ACHN (cell line): ENCODE measurements around the gene LRTM2.

Experiments
- DNase-seq: peaks from one replicate; pipeline ENCODE4 v3.0.0-alpha.2; 2015
- in situ Hi-C: cut with HindIII; loops from 2 replicates; pipeline ENCODE4 v1.10.0; 2017; ENCODE audit warnings: low sequenced_read_pairs, low pct_ligation_motif_present, low pct_unique_long_range_greater_than_20kb

Gene LRTM2

DNA sequence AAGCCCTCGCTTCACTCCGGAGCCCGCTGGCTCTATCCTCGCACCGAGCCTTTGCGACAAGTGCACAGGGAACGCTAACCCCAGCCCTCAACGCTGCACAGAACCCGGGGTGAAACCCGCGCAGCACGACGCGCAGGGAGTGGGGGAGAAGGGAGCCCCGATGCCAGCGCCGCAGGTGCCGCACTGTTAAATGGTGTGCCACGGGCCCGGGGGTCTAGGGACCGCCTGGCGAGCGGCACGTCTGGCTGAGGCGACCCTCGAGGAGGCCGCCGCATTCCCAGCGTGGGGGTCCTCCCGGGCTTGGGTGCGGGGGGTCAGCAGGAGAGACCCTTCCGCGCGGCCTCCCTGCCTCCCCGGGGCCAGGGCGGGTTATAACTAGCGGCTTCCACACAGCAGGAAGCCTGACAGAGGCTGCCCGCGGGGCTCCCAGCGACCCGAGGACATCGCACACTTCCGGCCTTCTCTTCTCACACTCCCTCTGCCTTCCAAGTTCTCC is 23.8 kb upstream of the LRTM2 start:
- in situ Hi-C loops = loop anchor here (25.0 kb wide), 1 partner anchor 134 kb away; no protein-coding TSS in a partner anchor
- DNase-seq = no peak

DNA sequence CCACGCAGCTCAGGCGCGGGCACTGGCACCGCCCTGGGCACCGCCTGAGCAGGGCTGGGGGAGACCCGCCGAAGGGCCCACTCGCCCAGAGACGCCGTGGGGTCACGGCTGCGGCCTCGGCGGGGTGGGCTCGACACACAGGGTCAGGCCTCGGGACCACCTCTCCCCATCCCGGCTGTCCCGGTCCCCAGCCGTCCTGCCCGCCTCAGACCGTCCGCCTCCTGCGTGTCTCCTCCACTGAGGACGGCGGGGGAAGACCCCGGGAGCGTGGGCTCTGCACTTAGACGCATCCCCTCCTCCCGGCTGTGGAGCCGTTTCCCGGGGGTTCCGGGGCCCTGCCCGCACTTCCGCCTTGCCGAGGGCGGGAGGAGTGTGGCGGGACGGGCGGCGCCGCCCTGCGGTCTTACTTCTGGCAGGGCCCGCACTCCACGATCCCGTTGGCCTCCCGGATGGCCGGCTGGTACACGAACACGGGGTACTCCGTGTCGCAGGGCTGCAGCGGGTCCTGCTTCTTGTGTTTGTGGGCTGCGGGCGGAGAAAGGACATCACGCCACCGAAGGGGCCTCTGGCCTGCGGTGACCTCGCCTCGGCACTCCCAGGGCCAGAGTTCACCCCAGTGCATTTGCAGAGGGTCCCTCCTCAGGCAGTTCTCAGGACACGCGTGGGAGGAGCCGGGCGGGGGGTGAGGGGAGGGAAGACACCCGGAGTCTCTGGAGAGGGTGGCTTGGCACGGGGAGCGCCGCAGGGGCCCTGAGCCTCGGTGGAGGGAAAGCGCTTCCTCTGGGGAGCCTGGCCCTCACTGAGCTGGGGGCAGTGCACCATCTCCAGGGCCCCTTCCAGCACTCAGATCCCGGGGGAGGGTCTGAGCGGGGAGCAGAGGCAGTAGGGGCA is 23.1 kb upstream of the LRTM2 start:
- DNase-seq = no peak
- in situ Hi-C loops = loop anchor here (25.0 kb wide), 1 partner anchor 135 kb away; no protein-coding TSS in a partner anchor

DNA sequence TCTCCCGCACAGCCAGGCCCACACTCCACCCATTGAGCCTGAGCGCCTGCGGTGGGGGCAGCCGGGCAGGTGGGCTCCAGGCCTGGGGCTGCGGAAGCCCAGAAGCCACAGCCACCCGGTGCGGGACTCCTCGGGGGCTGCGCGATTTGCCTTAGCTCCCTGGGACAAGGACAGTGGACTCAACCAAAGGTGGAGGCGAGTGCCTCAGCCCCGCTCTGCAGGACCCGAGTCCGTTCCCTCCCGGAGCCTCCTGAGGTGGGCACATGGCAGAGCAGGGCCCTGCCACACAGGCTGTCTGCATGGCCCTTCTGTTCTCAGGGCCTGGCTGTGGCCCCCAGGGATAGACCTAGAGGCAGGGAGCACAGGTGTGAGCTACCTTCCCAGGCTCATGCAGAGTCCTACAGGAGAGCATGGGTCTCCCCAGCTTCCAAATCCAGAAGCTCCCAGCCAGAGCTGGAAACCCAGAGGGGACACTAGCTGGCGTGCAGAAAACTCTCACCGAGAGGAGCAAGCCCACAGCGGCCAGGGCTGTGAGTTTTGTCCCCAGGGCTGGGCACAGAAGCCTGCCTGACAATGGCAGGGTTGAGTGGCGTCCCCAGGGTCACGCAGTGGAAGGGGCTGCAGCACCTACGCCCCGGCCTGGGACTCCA is 22.2 kb upstream of the LRTM2 start:
- in situ Hi-C loops = loop anchor here (25.0 kb wide), 1 partner anchor 136 kb away; no protein-coding TSS in a partner anchor
- no peak for DNase-seq

DNA sequence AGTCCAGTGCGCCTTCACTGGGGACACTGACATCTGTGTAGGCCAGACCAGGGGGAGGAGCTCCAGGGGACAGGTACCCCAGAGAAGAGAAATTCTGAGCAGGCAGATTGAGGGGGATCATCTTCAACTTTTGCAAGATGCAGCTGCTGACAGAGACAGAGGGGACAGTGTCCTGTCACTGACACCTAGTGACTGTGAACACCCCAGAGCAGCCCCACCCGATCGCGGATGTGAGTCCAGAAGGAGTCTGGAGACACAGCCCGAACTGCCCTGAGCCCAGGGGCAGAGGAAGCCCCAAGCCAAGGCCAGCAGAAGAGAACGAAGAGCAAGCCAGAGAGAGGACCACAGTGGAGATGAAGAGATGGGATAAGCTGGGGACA is 21.7 kb upstream of the LRTM2 start:
- in situ Hi-C loops = loop anchor here (25.0 kb wide), 1 partner anchor 136 kb away; no protein-coding TSS in a partner anchor
- no peak for DNase-seq

DNA sequence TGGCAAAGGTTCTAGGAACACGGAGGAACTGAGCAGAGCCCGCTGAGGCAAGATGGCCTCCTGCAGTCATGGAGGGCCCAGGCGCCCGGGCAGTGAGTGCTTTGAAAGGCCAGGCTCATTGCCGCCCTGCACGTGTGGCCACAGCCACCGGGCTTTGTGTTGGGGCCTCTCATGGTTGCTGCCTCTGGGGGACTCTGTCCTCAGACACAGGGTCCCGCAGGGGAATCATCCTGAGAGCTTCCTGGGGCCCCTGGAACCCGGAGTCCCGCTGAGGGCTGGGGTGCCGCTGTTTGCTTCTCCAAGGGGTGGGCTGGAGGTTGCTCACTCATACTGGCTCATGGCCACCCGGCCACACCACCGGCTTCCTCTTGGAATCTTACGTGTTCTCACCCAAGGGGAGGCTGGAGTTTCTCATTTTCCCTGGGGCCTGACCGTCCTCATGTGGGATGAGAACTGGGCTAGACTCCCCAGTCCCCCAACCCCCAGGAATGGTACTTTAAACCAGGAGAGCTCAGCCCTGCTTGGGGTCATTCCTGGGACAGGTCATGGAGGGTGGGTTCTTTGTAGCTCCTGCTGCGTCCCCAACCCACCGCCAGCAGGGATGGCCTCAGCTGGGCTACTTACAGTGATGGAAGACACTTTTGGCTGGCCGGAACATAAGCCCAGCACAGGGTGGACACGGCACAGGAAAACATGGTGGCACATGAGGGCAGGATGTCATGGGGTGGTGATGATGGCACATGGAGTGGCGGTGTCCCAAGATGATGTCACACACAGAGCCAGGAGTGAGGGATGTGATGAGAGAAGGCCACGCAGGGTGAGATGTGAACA is 21.1 kb upstream of the LRTM2 start:
- DNase-seq = no peak

DNA sequence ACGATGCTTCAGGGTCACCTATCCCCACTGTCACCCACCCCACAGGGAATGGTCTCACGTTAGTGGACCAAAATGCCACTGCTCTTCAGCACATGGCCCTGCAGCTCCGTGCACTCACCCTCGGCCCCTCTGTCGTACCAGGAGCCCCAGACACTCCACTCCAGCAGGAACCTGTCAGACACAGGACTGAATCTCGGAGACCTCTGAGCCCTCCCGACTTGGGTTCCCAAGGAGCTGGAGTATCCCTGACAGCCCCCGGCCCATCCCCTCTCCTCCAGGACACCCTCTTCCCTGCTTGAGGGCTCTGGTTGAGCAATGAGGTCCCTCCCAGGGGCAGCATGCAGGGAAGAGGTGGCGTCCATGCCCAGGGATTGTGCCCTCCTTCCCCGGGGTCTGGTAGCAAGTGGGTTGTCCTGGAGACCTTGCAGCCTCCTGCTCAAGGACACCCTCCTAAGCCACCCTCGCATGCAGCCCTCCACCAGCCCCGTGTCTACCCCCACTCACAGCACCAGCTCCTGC is 20.4 kb upstream of the LRTM2 start:
- in situ Hi-C loops = loop anchor here (25.0 kb wide), 1 partner anchor 138 kb away; no protein-coding TSS in a partner anchor
- no peak for DNase-seq

More for the DNA sequence above, 21.1 kb upstream of the LRTM2 start:
- in situ Hi-C loops = loop anchor here (25.0 kb wide), 1 partner anchor 137 kb away; no protein-coding TSS in a partner anchor

DNA sequence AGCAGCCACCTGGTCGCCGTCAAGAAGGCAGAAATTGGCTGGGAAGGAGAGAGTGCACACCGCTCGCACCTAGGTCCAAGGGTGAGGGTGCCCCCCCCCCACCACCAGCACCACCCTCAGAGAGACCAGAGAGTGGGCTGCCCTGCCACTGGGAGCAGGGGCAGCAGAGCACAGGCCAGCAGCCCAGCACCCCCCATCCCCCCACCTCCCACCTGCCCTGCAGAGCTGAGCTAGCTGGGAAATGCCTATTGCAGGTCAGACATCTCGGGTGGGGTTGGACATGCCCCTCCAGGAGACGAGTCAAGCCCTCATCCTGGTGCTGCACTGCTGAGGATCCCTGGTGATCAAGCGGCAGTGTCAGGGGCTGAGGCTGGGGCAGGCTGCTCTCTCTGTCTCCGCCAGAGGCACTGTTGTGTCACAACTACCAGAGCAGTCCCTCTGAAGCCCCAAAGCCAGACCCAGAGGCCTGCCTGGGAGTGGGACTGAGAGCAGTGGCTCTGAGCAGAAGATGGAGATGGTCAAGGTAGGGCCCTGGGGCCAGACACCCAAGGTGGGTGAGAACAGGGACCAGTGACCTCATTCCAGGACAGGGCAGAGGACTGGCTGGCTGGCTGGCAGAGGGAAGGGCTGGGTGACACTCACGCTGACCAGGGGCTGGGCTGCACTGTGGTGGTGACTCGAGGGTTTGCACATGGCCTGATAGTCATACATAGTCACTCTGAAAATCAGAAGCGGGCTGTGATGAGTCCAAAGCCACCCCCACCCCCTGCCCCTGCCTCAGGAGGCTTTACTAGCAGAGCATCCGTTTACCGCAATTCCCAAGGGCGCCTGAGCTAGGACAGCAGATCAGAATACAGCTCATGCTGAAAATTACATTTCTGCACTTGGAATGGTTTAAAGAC is 19.7 kb upstream of the LRTM2 start:
- in situ Hi-C loops = no loop called here
- DNase-seq = peak; percentile 56

DNA sequence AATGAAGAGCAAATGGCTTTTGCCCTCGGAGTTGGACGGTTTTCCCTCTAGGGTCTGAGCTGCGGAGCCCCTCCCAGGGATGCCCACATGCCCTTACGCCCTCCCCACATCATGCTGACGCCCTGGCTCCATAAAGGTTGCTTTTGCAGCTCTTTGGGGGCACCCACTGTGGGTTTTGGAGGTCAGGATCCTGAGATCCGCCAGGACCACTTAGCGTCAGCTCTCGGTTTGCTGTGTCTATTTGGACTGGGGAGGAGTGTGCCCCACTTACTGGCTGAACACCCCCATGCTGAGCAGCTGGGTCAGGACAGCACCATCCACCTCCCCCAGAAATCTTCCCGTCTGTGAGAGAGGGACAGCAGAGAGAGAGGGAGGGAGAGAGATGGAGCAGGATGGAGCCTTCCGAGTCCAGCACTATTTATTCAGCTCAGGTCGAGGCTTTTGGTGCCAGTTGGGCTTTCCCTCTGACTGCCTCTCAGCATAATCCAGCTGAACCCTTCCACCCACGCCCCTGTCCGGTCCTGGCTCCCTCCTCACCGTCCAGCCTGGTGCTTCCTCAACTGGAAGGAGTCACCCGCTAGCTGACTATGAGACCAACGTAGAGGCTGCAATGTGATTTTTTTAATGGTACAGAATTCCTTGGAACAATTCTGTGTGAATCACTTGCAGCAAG is 18.9 kb upstream of the LRTM2 start:
- no peak for DNase-seq
- in situ Hi-C loops = no loop called here

DNA sequence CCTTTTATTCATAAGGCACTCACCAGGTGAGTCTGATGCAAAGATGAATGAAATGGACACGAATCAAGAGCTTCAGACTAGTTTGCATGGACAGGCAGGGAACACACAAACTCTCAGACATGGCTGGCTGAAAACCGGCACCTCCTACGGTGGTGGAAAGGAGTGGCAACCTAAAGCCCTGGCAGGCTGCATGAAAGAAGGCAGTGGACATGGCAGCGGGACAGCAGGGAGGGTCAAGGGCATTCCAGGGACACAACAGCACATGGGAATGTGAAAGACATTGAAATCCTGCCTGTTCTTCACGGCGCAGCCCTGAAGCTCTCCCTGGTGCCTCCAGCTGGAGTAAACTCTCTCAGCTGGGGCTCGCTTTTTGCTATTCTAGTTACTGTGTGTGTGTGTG is 16.6 kb upstream of the LRTM2 start:
- no peak for DNase-seq
- in situ Hi-C loops = no loop called here

DNA sequence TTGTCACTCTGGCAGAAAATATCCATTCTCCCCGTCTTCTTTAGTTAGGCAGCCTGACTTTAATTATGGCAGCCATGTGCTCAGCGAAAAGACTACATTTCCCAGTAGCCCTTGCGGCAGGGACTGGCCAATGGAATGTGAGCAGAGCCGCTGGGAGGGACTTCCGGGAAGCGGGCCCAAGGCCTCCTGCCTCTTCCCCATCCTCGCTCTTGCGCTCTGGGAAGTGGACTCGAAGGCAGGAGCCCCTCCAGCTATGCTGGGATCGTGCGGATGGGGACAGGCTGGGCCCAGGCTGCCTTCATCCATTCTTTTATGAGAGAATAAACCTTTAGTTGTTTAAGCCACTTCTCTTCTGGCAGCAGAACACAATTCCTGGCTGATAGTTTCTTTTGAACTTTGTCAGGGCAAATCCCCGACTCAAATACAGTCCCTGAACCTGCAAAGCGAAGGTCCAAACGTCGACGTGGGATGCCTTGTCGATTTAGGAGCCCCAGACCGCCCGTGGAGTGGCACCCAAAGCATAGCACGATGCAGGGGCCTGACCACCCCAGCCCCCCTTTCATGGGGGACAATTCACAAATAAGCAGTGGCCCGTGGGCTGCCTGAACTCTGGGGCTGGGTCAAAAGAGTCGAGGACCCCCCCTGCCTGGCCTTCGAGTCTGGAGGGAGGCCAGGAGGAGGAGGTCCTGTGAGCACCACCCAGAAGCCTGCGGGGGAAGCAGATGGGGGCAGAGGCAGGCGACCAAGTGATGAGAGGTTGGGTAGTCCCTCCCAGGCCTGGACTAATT is 15.6 kb upstream of the LRTM2 start:
- peak; percentile 92 for DNase-seq
- in situ Hi-C loops = no loop called here

DNA sequence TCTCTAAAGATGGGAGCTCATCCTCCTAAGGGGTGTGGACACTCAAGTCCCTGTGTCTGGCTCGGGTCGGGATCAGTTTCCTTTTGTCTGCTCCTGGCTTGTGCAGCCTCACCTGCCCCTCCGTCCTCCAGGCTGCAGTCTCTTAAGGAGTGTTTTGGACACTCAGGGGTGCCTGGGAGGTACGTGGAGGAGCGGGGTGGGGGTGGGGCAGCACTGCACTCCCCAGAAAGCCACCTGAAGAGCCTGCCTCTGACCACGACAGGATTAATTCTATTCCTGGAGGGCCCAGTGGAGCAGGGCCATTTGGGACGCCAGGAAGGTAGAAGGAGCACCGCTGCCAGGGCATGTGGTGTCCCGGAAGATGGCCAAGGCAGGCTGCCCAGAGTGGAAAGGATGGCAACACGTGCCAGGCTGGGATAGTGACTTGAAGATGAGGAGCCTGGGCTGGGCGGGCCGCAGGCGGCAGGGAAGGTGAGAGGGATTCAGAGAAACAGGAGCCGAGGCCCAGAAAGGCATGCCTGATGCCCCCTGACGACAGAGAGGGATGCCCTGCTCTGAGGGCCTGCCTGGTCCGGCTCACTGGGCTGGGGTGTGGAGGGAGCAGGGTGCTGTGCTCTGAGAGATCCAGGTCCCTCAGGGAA is 14.8 kb upstream of the LRTM2 start:
- DNase-seq = no peak
- in situ Hi-C loops = no loop called here

DNA sequence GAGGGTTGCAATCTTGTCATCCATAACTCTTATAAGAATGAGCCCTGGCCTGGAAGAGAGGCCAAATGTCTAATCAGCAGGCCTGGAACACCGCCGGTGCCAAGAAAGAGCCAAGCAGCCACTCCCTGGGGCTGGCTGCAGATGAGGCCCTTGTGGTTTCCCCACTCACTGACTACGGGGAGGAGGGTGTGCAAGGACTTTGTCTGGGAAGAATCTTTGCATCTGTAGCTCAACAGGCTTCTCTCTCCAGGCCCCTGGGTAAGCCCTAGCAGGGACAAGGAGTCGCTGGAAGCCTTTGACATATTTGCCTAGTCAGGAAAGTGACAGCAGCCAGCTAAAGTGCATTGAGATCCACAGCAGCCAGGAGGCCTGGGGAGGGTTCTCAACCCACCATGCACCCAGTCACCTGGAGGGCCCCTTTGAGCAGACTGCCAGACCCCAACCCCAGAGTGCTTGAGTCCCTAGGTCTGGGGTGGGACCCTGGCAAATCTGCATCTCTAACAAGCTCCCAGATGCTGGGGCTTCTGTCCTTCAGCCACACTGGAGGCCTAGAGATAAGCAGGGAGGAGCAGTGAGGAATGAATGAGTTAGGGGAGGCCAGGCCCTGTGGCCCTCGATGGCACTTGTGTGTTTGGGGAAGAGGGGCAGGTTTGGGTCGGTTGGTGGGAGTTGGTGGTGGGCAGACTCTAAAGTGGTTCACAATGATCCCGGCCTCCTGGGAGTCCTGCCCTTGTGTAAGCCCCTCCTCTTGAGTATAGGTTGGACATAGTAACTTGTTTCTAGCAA is 13.9 kb upstream of the LRTM2 start:
- no peak for DNase-seq

DNA sequence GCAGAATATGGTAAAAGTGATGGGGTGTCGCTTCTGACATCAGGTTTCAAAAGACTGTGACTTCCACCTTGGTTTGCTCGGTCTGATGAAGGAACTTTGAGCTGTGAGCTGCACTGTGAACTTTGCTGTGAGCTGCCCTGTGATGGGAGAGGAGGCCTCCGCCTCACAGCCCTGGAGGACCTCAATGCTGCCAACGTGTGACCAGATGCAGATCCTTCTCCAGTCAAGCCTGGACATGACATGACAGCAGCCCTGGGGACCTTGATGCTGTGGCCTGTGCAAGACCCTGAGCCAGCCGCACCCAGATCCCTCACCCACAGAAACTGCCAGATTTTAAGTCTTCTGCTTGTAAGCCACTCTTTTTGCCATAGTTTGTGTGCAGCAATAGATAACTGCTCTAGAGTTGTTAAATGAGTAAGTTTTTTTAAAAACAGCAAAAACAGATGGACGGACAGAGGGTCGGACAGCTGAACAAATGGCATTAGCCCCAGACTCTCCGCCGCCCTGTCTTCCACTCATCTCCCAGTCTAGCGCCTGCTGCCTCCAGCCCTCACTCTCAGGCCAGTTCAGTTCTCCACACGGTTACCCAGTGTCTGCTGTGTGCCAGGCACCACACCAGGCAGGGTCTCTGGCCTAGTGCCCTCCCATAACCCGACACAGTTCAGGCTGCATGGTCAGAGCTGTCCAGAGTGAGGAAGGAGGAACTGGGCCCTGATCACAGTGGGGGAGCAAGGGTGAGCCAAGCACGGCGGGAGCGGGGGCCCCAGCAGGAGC is 13.1 kb upstream of the LRTM2 start:
- DNase-seq = no peak
- in situ Hi-C loops = no loop called here

More for the DNA sequence above, 13.9 kb upstream of the LRTM2 start:
- in situ Hi-C loops = no loop called here

DNA sequence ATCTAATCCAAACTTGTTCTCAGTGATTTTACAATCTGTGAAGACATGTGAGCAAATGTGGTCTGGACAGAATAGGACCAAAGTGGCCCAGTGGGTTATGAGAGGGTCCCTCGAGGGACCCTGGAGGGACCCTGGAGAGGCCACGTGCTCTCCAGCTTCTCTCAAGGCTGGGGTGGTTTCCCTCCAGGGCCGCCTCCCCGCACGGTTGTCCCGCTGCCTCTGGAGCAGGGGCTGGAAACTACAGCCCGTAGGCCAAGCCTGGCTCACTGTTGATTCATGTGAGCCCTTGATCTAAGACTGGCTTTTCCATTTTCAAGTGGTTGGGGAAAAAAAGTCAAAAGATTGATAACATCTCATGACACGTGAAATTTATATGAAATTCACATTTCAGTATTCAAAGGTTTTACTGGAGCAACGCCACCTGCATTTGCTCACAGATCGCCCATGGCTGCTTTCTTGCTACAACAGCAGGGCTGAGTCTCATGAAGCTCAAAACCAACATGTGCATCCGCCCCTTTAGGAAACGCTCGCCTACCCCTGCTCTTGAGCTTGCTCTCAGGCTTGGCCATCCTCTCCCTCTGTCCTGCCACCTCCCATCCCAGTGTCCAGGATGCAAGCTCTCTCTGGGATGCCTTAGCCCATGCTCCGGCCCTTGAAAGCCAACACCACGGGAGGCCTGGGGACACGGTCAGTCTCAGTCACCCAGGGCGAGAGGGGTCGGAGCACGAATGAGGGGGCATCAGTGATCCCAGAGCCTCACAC is 12.1 kb upstream of the LRTM2 start:
- no peak for DNase-seq
- in situ Hi-C loops = no loop called here
